ENCODE results near the gene IGF1R. TPM values are rescaled to one million over a fixed set of nuclear protein-coding genes. Genes with fewer than 3 reads are reported as not detected.

The IGF1R gene
- total and polyA plus RNA-seq, 2 of the 8 experiments (the other 6 are each of a cell fraction or from before 2014, with no cell fraction given): 32.9 to 109 TPM

GRCh38 chr15:98859149-98859548, 210.8 kb downstream of the IGF1R start:
- H3K18ac ChIP-seq (ENCODE audit: extremely low read depth, low read length): no peak overlapping the region
- no peak overlapping the region for H2AK5ac ChIP-seq (ENCODE audit: low read depth, low read length)
- no peak overlapping the region for H2AFZ ChIP-seq (ENCODE audit: low read length)
- H3K23me2 ChIP-seq (ENCODE audit: low read depth, low read length): no peaks in the 10 kb centered on the region
- no peak overlapping the region for H4K8ac ChIP-seq (ENCODE audit: extremely low read depth, insufficient read depth, low read length)
- H4K91ac ChIP-seq (replicated peaks; ENCODE audit: insufficient read length, low read length): no peak overlapping the region
- H2BK12ac ChIP-seq (ENCODE audit: low read depth, low read length): no peak overlapping the region
- H2BK15ac ChIP-seq (ENCODE audit: low read length): no peak overlapping the region
- H3K4me1 ChIP-seq (replicated peaks in 1 of 4; ENCODE audit: control insufficient read depth in 3 of 4, insufficient read depth in 4 of 4, low read length in 3 of 4): peaks cover 16 to 32% (median 23%) of the 10 kb centered on the region in 4 experiments
- peaks cover 16 to 99% of the 10 kb centered on the region in 2 experiments for H3K79me2 ChIP-seq (ENCODE audit: control insufficient read depth in 1 of 2, insufficient read depth in 2 of 2, low read length in 2 of 2)
- H3K23ac ChIP-seq (ENCODE audit: insufficient read length): no peak overlapping the region
- DNase-seq (ENCODE audit: low read depth in 1 of 2, low spot score in 2 of 2) (no peak), FAIRE-seq (no peak)
- peaks cover 5 to 24% of the 10 kb centered on the region in 2 experiments for H4K20me1 ChIP-seq (replicated peaks in 1 of 2; ENCODE audit: control insufficient read depth in 1 of 2, insufficient read depth in 2 of 2, low read length in 2 of 2)
- no peak overlapping the region for H3K56ac ChIP-seq (replicated peaks; ENCODE audit: insufficient read length, low read depth, low read length)
- no peak overlapping the region for H4K5ac ChIP-seq (ENCODE audit: insufficient read length, low read depth, low read length)
- H3K4me2 ChIP-seq (ENCODE audit: insufficient read depth in 1 of 2, low read depth in 2 of 2, low read length in 2 of 2): no peak overlapping the region
- no peak overlapping the region for H2BK120ac ChIP-seq (replicated peaks; ENCODE audit: low read depth, low read length)
- POLR2A ChIA-PET (ENCODE audit: partially characterized antibody): no interaction called here
- CTCF ChIA-PET (ENCODE audit: partially characterized antibody): interaction anchor here (3.2 to 5.6 kb wide), 2 partner anchors 22 to 81 kb away, joined by 7 to 46 read pairs; no protein-coding TSS in a partner anchor
- no peak overlapping the region for H3K27ac ChIP-seq (ENCODE audit: low read depth, low read length)
- TF ChIP-seq USF2 (IDR thresholded peaks at IDR 0.05; ENCODE audit: low read length) (no peak), ATF3 (IDR thresholded peaks at IDR 0.05; ENCODE audit: insufficient read depth, low read depth, low read length) (no peak), ZNF274 (IDR thresholded peaks at IDR 0.05; ENCODE audit: borderline replicate concordance, extremely low read depth, low read length) (no peak)
- TF ChIP-seq, protein P1, sequence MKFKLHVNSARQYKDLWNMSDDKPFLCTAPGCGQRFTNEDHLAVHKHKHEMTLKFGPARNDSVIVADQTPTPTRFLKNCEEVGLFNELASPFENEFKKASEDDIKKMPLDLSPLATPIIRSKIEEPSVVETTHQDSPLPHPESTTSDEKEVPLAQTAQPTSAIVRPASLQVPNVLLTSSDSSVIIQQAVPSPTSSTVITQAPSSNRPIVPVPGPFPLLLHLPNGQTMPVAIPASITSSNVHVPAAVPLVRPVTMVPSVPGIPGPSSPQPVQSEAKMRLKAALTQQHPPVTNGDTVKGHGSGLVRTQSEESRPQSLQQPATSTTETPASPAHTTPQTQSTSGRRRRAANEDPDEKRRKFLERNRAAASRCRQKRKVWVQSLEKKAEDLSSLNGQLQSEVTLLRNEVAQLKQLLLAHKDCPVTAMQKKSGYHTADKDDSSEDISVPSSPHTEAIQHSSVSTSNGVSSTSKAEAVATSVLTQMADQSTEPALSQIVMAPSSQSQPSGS (IDR thresholded peaks at IDR 0.05; ENCODE audit: low read length): no peak
- no peak overlapping the region for H3K14ac ChIP-seq (ENCODE audit: insufficient read length)
- peaks cover 12% of the 10 kb centered on the region; the same call in 1 of the 2 replicates for H3K79me1 ChIP-seq (ENCODE audit: low read depth, low read length)
- WGBS, 2 experiments (ENCODE audit: extremely low coverage in 1 of 2, insufficient coverage in 1 of 2, insufficient read length in 1 of 2, insufficient replicate concordance in 2 of 2, low coverage in 1 of 2, low lambda C conversion rate in 2 of 2, missing lambda C conversion rate in 1 of 2): 93% methylated on average over 6 of the region's 6 CpGs; no CpG with 5 or more reads in 1 of the 2 experiments
- H3K4me3 ChIP-seq (ENCODE audit: extremely low read depth in 1 of 4, insufficient read depth in 2 of 4, low read depth in 3 of 4, low read length in 4 of 4): no peak overlapping the region
- no peaks in the 10 kb centered on the region for H3K9me3 ChIP-seq (ENCODE audit: insufficient read depth in 2 of 2, low read depth in 1 of 2, low read length in 1 of 2)
- no peak overlapping the region for H2BK20ac ChIP-seq (ENCODE audit: low read length)
- no peaks in the 10 kb centered on the region for H3K36me3 ChIP-seq (ENCODE audit: control insufficient read depth in 2 of 4, insufficient read depth in 4 of 4, low read length in 3 of 4)
- no peaks in the 10 kb centered on the region for H3K27me3 ChIP-seq (replicated peaks in 1 of 4; ENCODE audit: control insufficient read depth in 3 of 4, extremely low read depth in 1 of 4, insufficient read depth in 3 of 4, low read length in 3 of 4)
- no peak overlapping the region for H2BK5ac ChIP-seq (ENCODE audit: low read depth, low read length)
- H3K4ac ChIP-seq (replicated peaks; ENCODE audit: insufficient read length, low read depth, low read length): no peak overlapping the region
- H3K9ac ChIP-seq (replicated peaks in 1 of 4; ENCODE audit: extremely low read depth in 1 of 4, low read depth in 3 of 4, low read length in 3 of 4): no peak overlapping the region
